ENCODE results near the gene ZNF189.

The ZNF189 gene

GRCh38 chr9:101450931-101451330 is 52.3 kb downstream of the ZNF189 start:
- DNase-seq (ENCODE audit: low spot score), result no peak

GRCh38 chr9:101451498-101451897 is 52.8 kb downstream of the ZNF189 start:
- no peak for DNase-seq (ENCODE audit: low spot score)

DNA sequence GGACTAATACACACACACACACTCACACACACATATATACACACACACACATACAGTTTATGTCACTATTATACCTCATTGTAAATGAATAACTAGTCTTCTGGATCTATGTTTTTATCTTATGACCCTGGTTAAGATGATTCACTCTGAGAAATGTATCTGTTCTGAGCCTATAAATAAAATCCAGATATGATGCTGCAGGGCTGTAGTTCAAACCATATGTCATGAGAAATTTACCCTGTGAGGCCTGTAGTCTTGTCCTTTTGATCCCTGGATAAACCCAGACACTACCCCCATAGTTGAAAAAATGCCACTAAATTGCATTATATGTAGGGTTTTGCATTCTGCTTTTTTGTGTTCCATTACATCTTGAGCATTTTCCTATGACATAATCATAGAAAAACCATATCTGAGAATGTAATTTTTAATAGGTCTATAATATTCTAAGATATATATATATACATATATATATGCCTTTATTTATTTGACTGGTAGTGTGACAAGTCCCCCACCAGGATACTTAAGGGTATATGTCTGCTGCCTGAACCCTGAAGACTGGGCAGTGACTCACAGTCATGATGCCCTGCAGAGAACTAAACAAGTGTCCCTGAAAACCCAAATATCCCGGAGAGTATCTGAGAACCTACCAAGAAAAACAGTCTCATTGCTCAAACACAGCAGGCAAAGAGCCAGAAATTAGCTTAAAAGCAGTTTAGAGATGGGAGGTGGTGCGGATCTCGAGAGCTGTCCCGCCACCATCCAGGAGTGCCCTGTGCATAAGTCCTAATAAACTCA is 55.3 kb downstream of the ZNF189 start:
- no peak for DNase-seq (ENCODE audit: low spot score)

GRCh38 chr9:101455656-101456240 is 57.1 kb downstream of the ZNF189 start:
- no peak for DNase-seq (ENCODE audit: low spot score)

- no peak for DNase-seq (ENCODE audit: low spot score)
These were observed 58.4 kb downstream of the ZNF189 start for GRCh38 chr9:101457003-101457402.

DNA sequence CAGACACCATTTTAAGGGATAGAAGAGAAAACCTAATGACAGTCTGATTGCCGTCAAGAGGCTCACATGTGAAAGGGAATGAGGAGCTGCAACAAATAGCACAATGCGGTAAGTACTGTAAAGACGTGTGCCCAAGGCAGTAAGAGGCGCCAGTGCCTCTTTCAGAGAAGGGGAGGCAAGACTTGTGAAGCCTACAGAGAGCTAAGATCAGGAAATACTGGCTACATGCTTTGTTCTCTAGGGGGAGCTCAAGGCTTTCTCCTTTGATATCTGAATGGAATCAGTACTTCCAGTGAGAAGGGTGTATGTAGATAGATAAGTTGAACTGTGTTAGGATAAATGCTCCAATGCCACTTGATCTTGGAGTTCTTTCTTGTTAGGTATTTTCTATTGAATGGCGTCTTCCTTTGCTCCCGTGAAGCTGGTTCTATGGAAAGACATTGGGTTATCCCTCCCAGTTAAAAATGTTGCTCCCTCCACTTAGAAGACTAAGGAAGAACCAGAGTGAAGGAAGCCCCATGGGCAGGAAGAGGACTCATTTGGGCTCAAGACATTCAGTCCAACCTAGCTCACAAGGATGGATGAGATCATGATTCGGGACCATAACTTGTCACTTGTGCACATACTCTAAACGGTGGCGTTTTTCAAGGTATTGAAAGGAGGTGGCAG is 60.4 kb downstream of the ZNF189 start:
- peak; percentile 44 for DNase-seq (ENCODE audit: low spot score)
